Ishikawa (cell line): ENCODE data around the gene C13orf42.

Source experiments
- EGR1 ChIP-seq: IDR thresholded peaks from 2 replicates; pipeline ENCODE4 v1.6.1; 2012
- EP300 ChIP-seq: IDR thresholded peaks from 2 replicates; pipeline ENCODE4 v1.6.1; 2012; ENCODE audit warnings: borderline replicate concordance
- FOXM1 ChIP-seq: IDR thresholded peaks from 2 replicates; pipeline ENCODE4 v1.6.1; 2012; ENCODE audit warnings: low read depth, borderline replicate concordance
- REST ChIP-seq: IDR thresholded peaks from 2 replicates; pipeline ENCODE4 v1.6.1; 2012; ENCODE audit warnings: low read depth, mild to moderate bottlenecking
- TAF1 ChIP-seq: IDR thresholded peaks from 2 replicates; pipeline ENCODE4 v1.6.1; 2012; ENCODE audit warnings: low read depth, mild to moderate bottlenecking
- TCF12 ChIP-seq: IDR thresholded peaks from 2 replicates; pipeline ENCODE4 v1.6.1; 2012; ENCODE audit warnings: low read depth
- TF ChIP-seq, protein P1 (sequence below): IDR thresholded peaks from 2 replicates; pipeline ENCODE4 v1.6.1; 2012

DNA sequence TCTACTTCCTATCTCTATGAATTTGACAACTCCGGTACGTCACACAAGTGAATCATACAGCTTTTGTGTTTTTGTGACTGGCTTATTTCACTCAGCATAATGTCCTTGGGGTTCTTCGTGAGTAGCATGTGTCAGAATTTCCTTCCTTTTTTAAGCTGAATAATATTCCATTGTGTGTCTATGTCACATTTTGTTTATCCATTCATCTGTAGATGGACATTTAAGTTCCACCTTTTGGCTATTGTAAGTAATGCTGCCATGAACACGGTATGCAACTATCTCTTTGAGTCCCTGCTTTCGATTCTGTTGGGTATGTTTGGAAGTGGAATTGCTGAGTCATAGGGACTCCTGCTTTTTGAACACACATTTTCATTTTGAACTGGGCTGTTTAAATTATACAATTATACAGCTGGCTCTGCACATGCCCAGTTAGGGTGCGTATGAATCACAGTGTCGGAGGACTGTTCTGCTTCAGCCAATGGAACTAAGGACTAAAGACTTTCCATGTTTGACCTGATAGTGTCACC is 43.0 kb upstream of the C13orf42 start:
- no peak for TF ChIP-seq REST
- TF ChIP-seq EP300 = no peak
- no peak for TF ChIP-seq EGR1
- TF ChIP-seq, protein P1, sequence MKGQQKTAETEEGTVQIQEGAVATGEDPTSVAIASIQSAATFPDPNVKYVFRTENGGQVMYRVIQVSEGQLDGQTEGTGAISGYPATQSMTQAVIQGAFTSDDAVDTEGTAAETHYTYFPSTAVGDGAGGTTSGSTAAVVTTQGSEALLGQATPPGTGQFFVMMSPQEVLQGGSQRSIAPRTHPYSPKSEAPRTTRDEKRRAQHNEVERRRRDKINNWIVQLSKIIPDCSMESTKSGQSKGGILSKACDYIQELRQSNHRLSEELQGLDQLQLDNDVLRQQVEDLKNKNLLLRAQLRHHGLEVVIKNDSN = no peak
- TF ChIP-seq TCF12 = no peak
- no peak for TF ChIP-seq FOXM1
- TF ChIP-seq TAF1 = no peak
